GM12873 (cell line): ENCODE measurements around the gene RPS6KA5.

ENCODE experiments used
- TF ChIP-seq, protein P1 (sequence below): IDR thresholded peaks from 2 replicates; pipeline ENCODE4 v1.5.1; 2012; ENCODE audit warnings: low read depth, mild to moderate bottlenecking, moderate library complexity, low read length, control low read depth; ENCODE audit not compliant: insufficient read depth; ENCODE audit errors: missing control alignments

RPS6KA5 gene

GRCh38 chr14:91078095-91078737 is 17.8 kb upstream of the RPS6KA5 start:
- TF ChIP-seq, protein P1, sequence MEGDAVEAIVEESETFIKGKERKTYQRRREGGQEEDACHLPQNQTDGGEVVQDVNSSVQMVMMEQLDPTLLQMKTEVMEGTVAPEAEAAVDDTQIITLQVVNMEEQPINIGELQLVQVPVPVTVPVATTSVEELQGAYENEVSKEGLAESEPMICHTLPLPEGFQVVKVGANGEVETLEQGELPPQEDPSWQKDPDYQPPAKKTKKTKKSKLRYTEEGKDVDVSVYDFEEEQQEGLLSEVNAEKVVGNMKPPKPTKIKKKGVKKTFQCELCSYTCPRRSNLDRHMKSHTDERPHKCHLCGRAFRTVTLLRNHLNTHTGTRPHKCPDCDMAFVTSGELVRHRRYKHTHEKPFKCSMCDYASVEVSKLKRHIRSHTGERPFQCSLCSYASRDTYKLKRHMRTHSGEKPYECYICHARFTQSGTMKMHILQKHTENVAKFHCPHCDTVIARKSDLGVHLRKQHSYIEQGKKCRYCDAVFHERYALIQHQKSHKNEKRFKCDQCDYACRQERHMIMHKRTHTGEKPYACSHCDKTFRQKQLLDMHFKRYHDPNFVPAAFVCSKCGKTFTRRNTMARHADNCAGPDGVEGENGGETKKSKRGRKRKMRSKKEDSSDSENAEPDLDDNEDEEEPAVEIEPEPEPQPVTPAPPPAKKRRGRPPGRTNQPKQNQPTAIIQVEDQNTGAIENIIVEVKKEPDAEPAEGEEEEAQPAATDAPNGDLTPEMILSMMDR: no peak

DNA sequence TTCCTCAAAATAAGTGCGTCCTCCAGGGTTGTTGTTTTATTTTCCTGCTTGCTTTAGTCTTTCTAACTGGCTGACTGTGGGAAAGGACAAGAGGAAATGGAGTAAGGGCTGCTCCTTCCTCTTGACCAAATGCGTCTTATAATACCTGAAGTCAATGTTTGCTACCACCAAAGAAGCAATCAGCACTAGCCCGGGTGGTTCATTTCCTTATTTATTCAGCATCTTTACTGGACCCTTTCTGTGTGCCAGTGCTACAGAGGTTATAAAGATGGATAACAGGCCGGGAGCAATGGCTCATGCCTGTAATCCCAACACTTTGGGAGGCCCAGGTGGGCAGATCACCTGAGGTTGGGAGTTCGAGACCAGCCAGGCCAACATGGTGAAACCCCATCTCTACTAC is 15.1 kb upstream of the RPS6KA5 start:
- TF ChIP-seq, protein P1: no peak

DNA sequence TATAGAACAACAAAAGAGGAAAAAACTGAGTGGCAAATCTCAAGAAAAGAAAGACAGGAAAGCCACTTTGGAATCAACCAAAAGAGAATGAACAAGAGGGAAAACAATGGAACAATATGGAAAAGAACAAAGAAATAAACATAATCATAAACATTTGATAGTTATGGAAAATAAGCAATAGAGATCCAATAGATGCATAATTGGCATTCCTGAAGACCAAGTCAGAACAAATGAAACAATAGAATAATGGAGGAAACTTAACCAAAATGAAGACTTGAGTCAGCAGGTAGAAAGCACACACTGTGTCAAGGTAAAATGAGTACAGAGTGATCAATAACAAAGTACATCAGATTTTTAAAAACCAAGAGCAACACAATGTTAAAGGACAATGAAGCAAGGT is 10.1 kb upstream of the RPS6KA5 start:
- TF ChIP-seq, protein P1: no peak

- TF ChIP-seq, protein P1: no peak
Measured at GRCh38 chr14:91068642-91069041, 8.2 kb upstream of the RPS6KA5 start.

GRCh38 chr14:91067186-91067585 is 6.7 kb upstream of the RPS6KA5 start:
- TF ChIP-seq, protein P1: no peak

DNA sequence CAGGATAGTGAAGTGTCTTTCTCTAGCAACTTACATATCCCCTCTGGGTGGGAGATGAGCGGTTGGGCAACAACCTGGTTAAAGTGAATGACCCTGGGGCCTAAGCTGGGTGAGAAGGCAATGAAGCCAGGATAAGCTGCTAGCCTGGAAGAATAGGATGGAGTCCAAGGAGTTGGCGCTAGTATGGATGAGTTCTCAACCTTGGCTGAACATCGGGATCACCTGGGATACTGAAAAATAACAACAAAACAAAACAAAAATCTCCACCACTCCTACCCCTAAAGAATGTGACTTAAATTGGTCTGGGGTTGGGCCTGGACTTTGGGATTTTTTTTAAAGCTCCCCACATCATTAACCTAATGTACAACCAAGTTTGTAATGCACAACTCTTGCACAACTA is 4.8 kb upstream of the RPS6KA5 start:
- TF ChIP-seq, protein P1: no peak

- TF ChIP-seq, protein P1: no peak
Measured at GRCh38 chr14:91063119-91063518, 2.7 kb upstream of the RPS6KA5 start.
